GM03348 (cell line): ENCODE results near the gene SFI1.
"Not testable (repeated sequence)": the region's sequence is repeated elsewhere in the genome, so short reads cannot be mapped to it uniquely, and the experiment has no call there.

ENCODE experiments used
- DNase-seq: peaks from one replicate; pipeline ENCODE4 v3.0.0; 2012; ENCODE audit warnings: low spot score

Gene SFI1

DNA sequence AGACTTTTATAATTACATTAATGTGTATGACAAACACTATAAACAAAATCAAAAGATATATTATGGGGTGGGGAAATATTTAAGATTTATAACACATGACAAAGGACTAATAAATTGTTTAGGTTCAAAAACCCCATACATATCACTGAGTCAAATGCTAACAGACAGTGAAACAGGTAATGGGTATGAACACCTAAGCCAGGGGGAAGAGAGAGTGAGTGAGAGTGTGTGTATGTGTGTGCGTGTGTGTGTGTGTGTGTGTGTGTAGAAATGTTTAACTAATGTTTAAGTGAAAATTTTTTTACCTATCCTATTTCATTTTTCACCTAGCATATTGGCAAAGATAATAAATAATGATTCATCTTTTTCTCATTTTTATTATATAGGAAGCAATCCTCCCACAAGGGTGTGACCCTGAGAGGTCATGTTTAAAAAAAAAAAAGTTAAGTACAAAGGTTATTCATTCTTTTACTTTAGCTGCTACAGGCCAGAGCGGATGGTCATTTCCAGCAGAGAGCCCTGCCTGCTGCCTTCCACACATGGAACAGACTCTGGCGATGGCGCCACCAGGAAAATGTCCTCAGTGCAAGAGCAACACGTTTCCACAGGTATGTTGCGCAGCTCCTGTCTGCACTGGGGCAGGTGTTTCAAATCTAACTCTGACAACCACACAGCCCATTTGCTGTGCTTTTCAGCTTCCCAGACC is 92.8 kb downstream of the SFI1 start:
- no peak for DNase-seq

DNA sequence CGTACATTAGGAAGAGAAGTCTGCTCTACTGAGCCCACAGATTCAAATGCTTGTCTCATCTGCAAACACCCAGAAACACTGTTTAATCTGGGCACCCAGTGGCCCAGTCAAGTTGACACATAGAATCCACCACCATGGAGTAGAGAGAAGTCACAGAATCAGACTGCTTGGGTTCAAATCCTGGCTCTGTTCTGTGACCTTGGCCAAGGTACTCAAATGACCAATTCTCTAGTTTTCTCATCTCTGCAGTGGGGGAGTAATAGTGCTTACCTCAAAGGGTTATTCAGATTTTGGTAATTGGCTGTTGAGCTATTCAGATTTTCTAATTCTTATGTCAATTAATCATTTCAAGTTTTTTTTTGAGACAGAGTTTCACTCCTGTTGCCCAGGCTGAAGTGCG is 93.8 kb downstream of the SFI1 start:
- not testable (repeated sequence) for DNase-seq

- DNase-seq: no peak
Measured at GRCh38 chr22:31595271-31595670, 98.9 kb downstream of the SFI1 start.

- peak; percentile 92 for DNase-seq
Measured at GRCh38 chr22:31602259-31602952, 106.1 kb downstream of the SFI1 start.

- no peak for DNase-seq
Measured at GRCh38 chr22:31603081-31603525, 106.8 kb downstream of the SFI1 start.

GRCh38 chr22:31603574-31603973 is 107.2 kb downstream of the SFI1 start:
- DNase-seq: no peak

- DNase-seq: no peak
Measured at GRCh38 chr22:31604137-31604705, 107.9 kb downstream of the SFI1 start.

DNA sequence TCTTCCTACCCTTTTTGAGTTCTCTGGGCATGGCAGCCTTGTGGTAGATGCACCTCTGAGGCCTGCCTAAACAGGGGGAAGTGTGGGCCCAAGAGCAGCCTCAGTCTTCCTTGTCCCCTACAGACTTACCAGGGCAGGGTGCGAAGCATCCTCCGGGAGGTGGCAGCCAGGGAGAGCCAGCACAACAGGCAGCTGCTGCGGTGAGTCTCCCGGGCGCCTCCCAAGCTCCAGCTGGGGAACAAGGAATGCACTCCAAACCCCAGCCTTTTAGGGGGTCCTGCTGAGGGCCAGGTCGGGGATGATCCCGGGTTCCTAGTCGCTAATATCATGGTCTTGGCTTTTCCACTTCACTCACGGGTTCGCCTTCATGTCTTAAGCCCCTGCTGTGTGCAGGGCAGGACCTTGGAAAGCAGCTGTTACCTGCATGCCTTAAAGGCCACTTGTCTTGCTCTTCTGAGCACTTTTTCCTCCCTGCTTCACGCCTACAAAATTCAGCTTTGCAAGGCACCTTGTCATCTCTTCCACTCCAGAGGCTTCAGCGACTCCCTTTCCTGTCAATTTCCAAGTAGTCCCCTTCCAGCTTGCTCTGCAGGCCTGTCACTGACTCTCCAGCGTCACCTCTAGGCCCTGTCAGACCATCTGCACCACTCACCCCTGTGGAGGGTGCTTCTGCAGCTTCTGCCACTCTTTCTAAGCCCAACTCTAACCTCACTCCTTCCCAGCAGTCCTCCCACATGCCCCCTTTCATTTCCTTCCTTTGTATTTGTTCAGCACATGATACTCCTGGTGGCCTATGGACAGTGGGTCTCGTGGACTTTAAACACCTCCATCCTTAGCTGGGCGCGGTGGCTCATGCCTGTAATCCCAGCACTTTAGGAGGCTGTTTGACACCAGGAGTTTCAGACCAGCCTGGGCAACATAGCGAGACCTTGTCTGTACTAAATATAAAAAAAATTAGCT is 108.7 kb downstream of the SFI1 start:
- no peak for DNase-seq

- DNase-seq: no peak
Measured at GRCh38 chr22:31605851-31606585, 109.7 kb downstream of the SFI1 start.

- no peak for DNase-seq
Measured at GRCh38 chr22:31607696-31608095, 111.4 kb downstream of the SFI1 start.

GRCh38 chr22:31609716-31610115 is 113.4 kb downstream of the SFI1 start:
- no peak for DNase-seq

DNA sequence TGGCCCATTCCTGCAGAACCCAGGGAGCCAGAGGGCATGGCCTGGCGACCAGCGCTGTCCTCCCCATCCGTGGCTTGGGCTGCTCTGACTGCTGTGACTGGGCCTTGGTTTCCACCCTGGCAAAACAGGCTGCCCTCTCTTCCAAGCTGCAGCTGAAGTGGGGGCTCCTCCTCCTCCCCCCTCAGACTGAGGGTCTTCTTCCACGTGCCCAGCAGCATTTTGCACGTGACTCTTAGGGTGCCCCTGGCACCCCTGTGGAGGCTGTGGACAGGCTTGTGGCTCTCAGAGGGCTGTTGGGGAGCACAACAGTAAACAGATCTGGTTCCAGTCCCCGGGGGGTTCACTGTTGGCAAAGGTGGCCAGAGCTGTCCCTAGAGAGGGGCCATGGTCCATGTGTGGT is 114.3 kb downstream of the SFI1 start:
- DNase-seq: no peak

DNA sequence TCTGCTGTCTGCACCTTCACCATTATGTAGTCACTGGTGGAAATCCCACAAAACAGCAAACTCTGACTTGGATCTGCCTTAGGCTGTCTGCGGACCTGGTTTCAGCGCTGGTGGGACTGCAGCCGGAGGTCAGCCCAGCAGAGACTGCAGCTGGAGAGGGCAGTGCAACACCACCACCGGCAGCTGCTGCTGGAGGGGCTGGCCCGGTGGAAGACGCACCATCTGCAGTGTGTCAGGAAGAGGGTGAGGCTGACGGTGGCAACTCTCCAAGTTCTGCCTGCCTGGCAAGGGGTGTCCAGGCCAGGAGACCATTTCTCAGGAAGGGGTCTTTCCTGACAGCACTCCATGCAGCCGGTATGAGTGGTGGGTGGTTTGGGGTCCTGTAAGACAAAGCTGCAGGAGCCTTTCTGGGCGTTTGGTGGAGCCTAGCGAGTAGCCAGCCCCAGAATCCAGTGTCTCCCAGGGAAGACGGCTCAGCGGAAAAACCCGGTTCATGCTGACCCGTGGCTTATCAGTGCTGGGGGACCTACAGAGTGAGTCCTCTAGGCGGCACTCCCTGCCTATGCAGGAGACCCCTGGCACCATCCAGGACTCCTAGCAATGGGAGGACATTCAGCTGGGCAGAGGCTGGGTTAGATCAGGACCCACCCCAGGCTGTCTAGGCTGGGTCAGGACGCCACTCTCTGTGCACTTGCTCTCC is 114.9 kb downstream of the SFI1 start:
- DNase-seq: no peak

DNA sequence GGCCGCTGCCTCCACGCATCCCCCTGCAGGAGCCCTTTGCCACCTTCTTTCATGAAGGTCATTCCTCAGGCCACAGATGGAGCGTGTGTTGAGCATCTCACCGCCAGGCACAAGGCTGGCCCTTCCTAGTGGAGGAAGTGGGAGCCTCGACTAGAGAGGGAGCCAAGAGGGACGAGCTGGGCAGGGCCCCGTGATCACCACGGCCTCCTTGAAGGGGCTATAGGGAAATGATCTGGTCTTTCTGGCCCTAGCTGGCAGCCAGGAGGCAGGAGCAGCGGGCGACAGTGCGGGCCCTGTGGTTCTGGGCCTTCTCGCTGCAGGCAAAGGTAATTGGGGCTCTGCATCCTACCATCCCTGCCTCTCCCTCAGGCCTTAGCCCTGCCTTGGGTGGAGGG is 116.6 kb downstream of the SFI1 start:
- no peak for DNase-seq

GRCh38 chr22:31613286-31613903 is 117.1 kb downstream of the SFI1 start:
- DNase-seq: no peak

- no peak for DNase-seq
Measured at GRCh38 chr22:31613904-31614296, 117.6 kb downstream of the SFI1 start.

DNA sequence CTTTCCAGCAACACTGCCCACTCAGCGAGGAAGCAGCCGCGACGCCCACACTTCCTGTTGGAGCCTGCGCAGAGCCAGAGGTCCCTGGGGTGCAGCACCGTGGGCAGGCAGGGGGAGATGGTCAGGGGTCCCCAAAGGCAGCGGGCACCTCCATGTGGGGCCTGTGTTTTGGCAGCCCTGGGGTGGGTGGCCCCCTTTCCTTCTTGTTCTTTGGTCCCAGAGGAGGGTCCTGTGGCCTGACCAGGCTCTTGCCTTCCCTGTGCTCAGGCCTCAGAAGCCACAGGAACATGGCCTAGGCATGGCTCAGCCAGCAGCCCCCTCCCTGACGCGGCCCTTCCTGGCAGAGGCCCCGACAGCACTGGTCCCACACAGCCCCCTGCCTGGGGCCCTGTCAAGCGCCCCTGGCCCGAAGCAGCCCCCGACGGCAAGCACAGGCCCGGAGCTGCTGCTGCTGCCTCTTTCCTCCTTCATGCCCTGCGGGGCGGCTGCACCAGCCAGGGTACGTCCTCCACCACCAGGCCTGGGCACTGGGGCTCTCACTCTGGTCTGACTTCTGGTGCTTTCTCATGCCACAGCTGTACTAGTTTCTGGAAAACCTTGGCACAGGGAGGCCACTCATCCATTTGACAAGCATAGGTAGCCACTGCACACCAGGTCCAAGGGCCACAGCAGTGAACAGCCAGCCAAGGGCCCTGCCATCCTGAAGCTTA is 118.6 kb downstream of the SFI1 start:
- no peak for DNase-seq

DNA sequence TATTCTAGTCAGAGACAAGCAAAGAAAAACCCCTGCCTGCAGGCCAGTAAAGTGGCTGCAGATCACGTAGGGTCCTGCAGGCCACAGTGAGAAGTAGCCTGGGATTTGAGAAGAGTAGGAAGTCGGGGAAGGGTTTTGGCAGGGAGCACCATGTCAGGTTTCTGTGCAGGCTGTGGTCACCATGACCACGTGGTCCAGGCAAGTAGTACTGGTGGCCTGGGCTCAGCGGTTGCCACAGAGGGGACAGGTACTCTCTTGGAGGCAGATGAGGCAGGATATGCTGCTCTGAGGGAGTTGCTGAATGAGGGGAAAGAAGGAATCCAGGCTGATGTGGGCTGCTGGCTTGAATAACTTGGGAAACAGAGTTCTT is 119.1 kb downstream of the SFI1 start:
- no peak for DNase-seq

- no peak for DNase-seq
Measured at GRCh38 chr22:31615940-31616314, 119.6 kb downstream of the SFI1 start.
